Endothelial cell of umbilical vein (primary cell): ENCODE measurements around the gene ALK. TPM values are rescaled to one million over a fixed set of nuclear protein-coding genes. Genes with fewer than 3 reads are reported as not detected.

ENCODE experiments used
- BruUV-seq: library from RNA; stranded (reverse); fragments of 400-500 nt; replicated peaks from 2 replicates; lab custom pipeline; 2021; lab: Mats Ljungman, UMichigan
- CTCF ChIA-PET: fragments of 300-600, 350-600 bp; sonication (Branson Sonifier 250); formaldehyde crosslinking; loops from one replicate; lab custom pipeline; 2021; ENCODE audit warnings: antibody characterized with exemption, inconsistent platforms; lab: Charles Lee
- POLR2A ChIA-PET: fragments of 300-600, 350-600 bp; sonication (Branson Sonifier 250); formaldehyde crosslinking; loops from one replicate; lab custom pipeline; 2021; ENCODE audit warnings: antibody characterized with exemption, inconsistent platforms; lab: Charles Lee
- DNase-seq: peaks from one replicate; pipeline ENCODE4 v3.0.0-alpha.2; 2011; ENCODE audit warnings: low read depth, low spot score
- FAIRE-seq: peaks from 2 replicates; lab custom pipeline; 2011; peaks lifted over from hg19 to GRCh38; lab: Jason Lieb, UNC
- H2AFZ ChIP-seq: 2 replicates; pipeline ENCODE4 v1.6.0; 2012; ENCODE audit warnings: low read depth, low read length, control low read depth, inconsistent platforms
- H3K27ac ChIP-seq: 2 replicates; pipeline ENCODE4 v1.5.1; 2011; ENCODE audit warnings: low read depth, mild to moderate bottlenecking, control low read depth, low read length, moderate library complexity; ENCODE audit not compliant: insufficient read depth
- H3K27me3 ChIP-seq, 2 experiments: 2 replicates each; pipeline versions ENCODE4 v1.6.0 to v1.6.1; 2011; ENCODE audit warnings: low read length in 2 of 2, mixed read lengths in 1 of 2; ENCODE audit not compliant: control insufficient read depth in 2 of 2, insufficient read depth in 2 of 2
- H3K36me3 ChIP-seq, 2 experiments: 2 replicates in 1 of 2; 3 replicates in 1 of 2; pipeline ENCODE4 v1.5.1; 2011; ENCODE audit warnings: low read length in 2 of 2, mild to moderate bottlenecking in 1 of 2, moderate library complexity in 1 of 2; ENCODE audit not compliant: control insufficient read depth in 2 of 2, insufficient read depth in 2 of 2; ENCODE audit errors: extremely low read depth in 1 of 2
- H3K4me1 ChIP-seq: 3 replicates; pipeline ENCODE4 v1.5.1; 2011; ENCODE audit warnings: mild to moderate bottlenecking, low read length; ENCODE audit not compliant: control insufficient read depth, insufficient read depth; ENCODE audit errors: extremely low read depth
- H3K4me2 ChIP-seq: 2 replicates; pipeline ENCODE4 v1.6.1; 2011; ENCODE audit warnings: low read length, control low read depth, mixed read lengths; ENCODE audit not compliant: insufficient read depth
- H3K4me3 ChIP-seq, 3 experiments: fragments of 200-600 bp in 1 of 3; sonication (generic), shearing (Covaris generic) in 1 of 3; replicated peaks in 1 of 3; 2 replicates each; pipeline ENCODE4 v1.5.1; 2011 to 2016; ENCODE audit warnings: control low read depth in 3 of 3, low read length in 3 of 3, mild to moderate bottlenecking in 2 of 3, inconsistent platforms in 1 of 3, low read depth in 1 of 3, moderate library complexity in 1 of 3; ENCODE audit not compliant: insufficient read depth in 1 of 3
- H3K79me2 ChIP-seq: 2 replicates; pipeline ENCODE4 v1.6.0; 2012; ENCODE audit warnings: low read length, inconsistent platforms; ENCODE audit not compliant: control insufficient read depth, insufficient read depth
- H3K9ac ChIP-seq: replicated peaks from 2 replicates; pipeline ENCODE3; 2011; ENCODE audit warnings: low read length, control low read depth; ENCODE audit not compliant: insufficient read depth; ENCODE audit errors: extremely low read depth
- H3K9me1 ChIP-seq: replicated peaks from 3 replicates; pipeline ENCODE4 v1.6.0; 2011; ENCODE audit warnings: mild to moderate bottlenecking, low read length; ENCODE audit not compliant: control insufficient read depth, insufficient read depth; ENCODE audit errors: extremely low read depth
- H3K9me3 ChIP-seq: replicated peaks from 2 replicates; pipeline ENCODE4 v1.5.1; 2012; ENCODE audit warnings: low read length, inconsistent platforms; ENCODE audit not compliant: control insufficient read depth, insufficient read depth
- H4K20me1 ChIP-seq: replicated peaks from 2 replicates; pipeline ENCODE3; 2011; ENCODE audit warnings: mild to moderate bottlenecking, low read length; ENCODE audit not compliant: control insufficient read depth, insufficient read depth; ENCODE audit errors: extremely low read depth
- EZH2 ChIP-seq: IDR thresholded peaks from 2 replicates; pipeline ENCODE4 v1.6.1; 2012; ENCODE audit warnings: borderline replicate concordance, low read depth, mild to moderate bottlenecking, moderate library complexity, low read length, inconsistent platforms; ENCODE audit not compliant: severe bottlenecking
- FOS ChIP-seq: IDR thresholded peaks from 2 replicates; pipeline ENCODE4 v1.6.1; 2011; ENCODE audit warnings: mild to moderate bottlenecking, low read length, moderate library complexity, borderline replicate concordance; ENCODE audit not compliant: insufficient read depth
- GATA2 ChIP-seq: IDR thresholded peaks from 2 replicates; pipeline ENCODE4 v1.7.0; 2011; ENCODE audit warnings: low read depth, mild to moderate bottlenecking, moderate library complexity, mixed read lengths, low read length; ENCODE audit not compliant: insufficient read length, insufficient read depth
- JUN ChIP-seq: IDR thresholded peaks from 2 replicates; pipeline ENCODE4 v1.6.1; 2011; ENCODE audit warnings: borderline replicate concordance, low read depth; ENCODE audit not compliant: insufficient read length, insufficient read depth
- MYC ChIP-seq: IDR thresholded peaks from one replicate; pipeline ENCODE4 v1.6.1; 2011; ENCODE audit warnings: mild to moderate bottlenecking, low read depth, low read length
- POLR2A ChIP-seq: IDR thresholded peaks from 2 replicates; pipeline ENCODE4 v1.6.1; 2012; ENCODE audit warnings: low read depth, mild to moderate bottlenecking, control low read depth, low read length
- POLR2AphosphoS5 ChIP-seq: IDR thresholded peaks from 2 replicates; pipeline ENCODE4 v1.6.1; 2012; ENCODE audit warnings: low read depth, mild to moderate bottlenecking, control low read depth, low read length, moderate library complexity; ENCODE audit not compliant: insufficient read depth
- dilution Hi-C: fragments of 300-500 bp; cut with MboI; formaldehyde crosslinking; loops from one replicate; pipeline ENCODE4 v1.15.0; 2019; ENCODE audit warnings: low sequenced_read_pairs; ENCODE audit not compliant: extremely low pct_ligation_motif_present
- intact Hi-C: fragments of 100-400 bp; cut with micrococcal nuclease; formaldehyde crosslinking; loops from one replicate; pipeline ENCODE4 v1.10.0; 2022
- polyA plus RNA-seq, 4 experiments: library from polyadenylated mRNA; depleted of rRNA in 3 of 4; stranded (reverse) in 3 of 4; unstranded in 1 of 4; fragments of >200 nt; gene quantifications; 2 replicates each; pipeline versions ENCODE4 v1.2.1 to v1.2.3, GENCODE V29; 2011 to 2012; ENCODE audit warnings: missing spikeins in 1 of 4
- total RNA-seq: library from RNA; stranded (reverse); gene quantifications from 2 replicates; pipeline ENCODE4 v1.2.3, GENCODE V29; 2021
- TF ChIP-seq, protein P1 (sequence below), 2 donors: IDR thresholded peaks; 1 replicate in 1 of 2; 2 replicates in 1 of 2; pipeline ENCODE4 v1.5.1; 2011; ENCODE audit warnings: low read length in 2 of 2, mild to moderate bottlenecking in 2 of 2, moderate library complexity in 2 of 2, control low read depth in 1 of 2, inconsistent platforms in 1 of 2, low read depth in 1 of 2; ENCODE audit not compliant: insufficient read depth in 1 of 2; ENCODE audit errors: extremely low read depth in 1 of 2
- TF ChIP-seq, protein P2 (sequence below): IDR thresholded peaks from 2 replicates; pipeline ENCODE4 v1.6.1; 2011; ENCODE audit not compliant: insufficient read depth, insufficient read length

Gene ALK
- total and polyA plus RNA-seq, 2 donors (not counting 3 experiments of a cell fraction or from before 2014, with no cell fraction given), result not detected

DNA sequence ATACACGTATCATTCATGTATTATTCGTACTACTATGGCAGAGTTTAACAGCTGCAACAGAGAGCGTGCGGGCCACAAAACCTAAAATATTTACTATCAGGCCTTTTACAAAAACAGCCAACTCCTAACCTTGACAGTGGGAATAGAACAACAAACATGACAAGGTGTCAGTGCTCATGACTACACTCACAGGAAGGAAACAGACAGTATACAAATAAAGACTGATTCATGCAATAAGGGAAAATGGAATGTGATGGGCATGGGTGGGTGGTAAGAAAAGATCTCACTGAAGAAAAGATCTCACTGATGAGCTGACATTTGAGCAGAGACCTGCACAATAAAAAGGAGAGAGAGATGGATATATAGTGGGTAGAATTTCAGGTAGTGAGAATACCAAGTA lies 347.8 kb downstream of the ALK start:
- CTCF ChIA-PET, result no interaction called here
- POLR2A ChIA-PET, result no interaction called here
- FAIRE-seq (no peak), DNase-seq (no peak)
- Histone ChIP-seq H4K20me1 (no peaks in the 10 kb centered on the region), H3K27me3 (no peaks in the 10 kb centered on the region), H2AFZ (no peak overlapping the region), H3K9me3 (no peaks in the 10 kb centered on the region), H3K79me2 (no peaks in the 10 kb centered on the region), H3K9ac (no peak overlapping the region), H3K36me3 (no peaks in the 10 kb centered on the region), H3K9me1 (no peaks in the 10 kb centered on the region), H3K4me3 (no peak overlapping the region), H3K4me1 (no peaks in the 10 kb centered on the region), H3K27ac (no peak overlapping the region), H3K4me2 (no peak overlapping the region)
- intact Hi-C loops, result no loop called here
- no peak for TF ChIP-seq GATA2
- TF ChIP-seq POLR2AphosphoS5, result no peak
- no peak for TF ChIP-seq POLR2A
- BruUV-seq, result no TSS peak
- dilution Hi-C loops, result no loop called here

DNA sequence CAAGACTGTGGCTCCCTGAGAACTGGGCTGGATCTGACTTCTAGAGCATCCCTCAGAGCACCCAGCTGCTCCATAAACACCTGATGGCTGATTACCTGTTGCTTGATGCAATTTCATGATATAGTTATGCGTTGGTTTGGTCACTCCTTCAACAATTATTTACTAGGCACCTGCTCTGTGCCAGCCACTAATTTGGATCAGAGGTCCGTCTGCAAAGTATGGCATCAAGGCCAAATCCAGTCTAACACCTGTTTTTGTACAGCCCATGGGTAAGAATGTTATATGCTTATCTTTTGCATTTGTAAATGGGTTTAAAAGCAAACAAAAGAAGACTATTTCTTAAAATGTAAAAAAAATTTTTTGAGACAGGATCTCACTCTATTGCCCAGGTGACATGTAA lies 348.2 kb downstream of the ALK start:
- dilution Hi-C loops (no loop called here), intact Hi-C loops (no loop called here)
- H3K27me3 ChIP-seq, result no peaks in the 10 kb centered on the region
- no peak overlapping the region for H3K4me2 ChIP-seq
- ChIA-PET CTCF (no interaction called here), POLR2A (no interaction called here)
- H3K4me3 ChIP-seq, result no peak overlapping the region
- H3K4me1 ChIP-seq, result no peaks in the 10 kb centered on the region
- DNase-seq, result no peak
- TF ChIP-seq FOS (no peak), POLR2A (no peak), JUN (no peak), MYC (no peak), GATA2 (no peak), EZH2 (no peak), POLR2AphosphoS5 (no peak)
- TF ChIP-seq, protein P1, sequence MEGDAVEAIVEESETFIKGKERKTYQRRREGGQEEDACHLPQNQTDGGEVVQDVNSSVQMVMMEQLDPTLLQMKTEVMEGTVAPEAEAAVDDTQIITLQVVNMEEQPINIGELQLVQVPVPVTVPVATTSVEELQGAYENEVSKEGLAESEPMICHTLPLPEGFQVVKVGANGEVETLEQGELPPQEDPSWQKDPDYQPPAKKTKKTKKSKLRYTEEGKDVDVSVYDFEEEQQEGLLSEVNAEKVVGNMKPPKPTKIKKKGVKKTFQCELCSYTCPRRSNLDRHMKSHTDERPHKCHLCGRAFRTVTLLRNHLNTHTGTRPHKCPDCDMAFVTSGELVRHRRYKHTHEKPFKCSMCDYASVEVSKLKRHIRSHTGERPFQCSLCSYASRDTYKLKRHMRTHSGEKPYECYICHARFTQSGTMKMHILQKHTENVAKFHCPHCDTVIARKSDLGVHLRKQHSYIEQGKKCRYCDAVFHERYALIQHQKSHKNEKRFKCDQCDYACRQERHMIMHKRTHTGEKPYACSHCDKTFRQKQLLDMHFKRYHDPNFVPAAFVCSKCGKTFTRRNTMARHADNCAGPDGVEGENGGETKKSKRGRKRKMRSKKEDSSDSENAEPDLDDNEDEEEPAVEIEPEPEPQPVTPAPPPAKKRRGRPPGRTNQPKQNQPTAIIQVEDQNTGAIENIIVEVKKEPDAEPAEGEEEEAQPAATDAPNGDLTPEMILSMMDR (IDR thresholded peaks at IDR 0.05; ENCODE audit: extremely low read depth in 1 of 2, insufficient read depth in 1 of 2, low read depth in 1 of 2, low read length in 2 of 2), result no peak
- TF ChIP-seq, protein P2, sequence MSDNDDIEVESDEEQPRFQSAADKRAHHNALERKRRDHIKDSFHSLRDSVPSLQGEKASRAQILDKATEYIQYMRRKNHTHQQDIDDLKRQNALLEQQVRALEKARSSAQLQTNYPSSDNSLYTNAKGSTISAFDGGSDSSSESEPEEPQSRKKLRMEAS, result no peak
- no peak overlapping the region for H2AFZ ChIP-seq
- H3K36me3 ChIP-seq, result no peaks in the 10 kb centered on the region
- H3K79me2 ChIP-seq, result no peaks in the 10 kb centered on the region
- no peak for FAIRE-seq
- no peaks in the 10 kb centered on the region for H4K20me1 ChIP-seq
- H3K9ac ChIP-seq, result no peak overlapping the region
- H3K27ac ChIP-seq, result no peak overlapping the region
- H3K9me3 ChIP-seq, result no peaks in the 10 kb centered on the region
- H3K9me1 ChIP-seq, result no peaks in the 10 kb centered on the region
- no TSS peak for BruUV-seq
